ENCODE data around the gene KHDRBS2.

Gene KHDRBS2

GRCh38 chr6:61675734-61676133 is 610.3 kb downstream of the KHDRBS2 start:
- no peak overlapping the region for H3K4me3 ChIP-seq (replicated peaks; ENCODE audit: insufficient read depth, low read length)
- H3K27me3 ChIP-seq (ENCODE audit: insufficient read depth, poor library complexity, severe bottlenecking) = no peaks in the 10 kb centered on the region
- TF ChIP-seq, protein P1, sequence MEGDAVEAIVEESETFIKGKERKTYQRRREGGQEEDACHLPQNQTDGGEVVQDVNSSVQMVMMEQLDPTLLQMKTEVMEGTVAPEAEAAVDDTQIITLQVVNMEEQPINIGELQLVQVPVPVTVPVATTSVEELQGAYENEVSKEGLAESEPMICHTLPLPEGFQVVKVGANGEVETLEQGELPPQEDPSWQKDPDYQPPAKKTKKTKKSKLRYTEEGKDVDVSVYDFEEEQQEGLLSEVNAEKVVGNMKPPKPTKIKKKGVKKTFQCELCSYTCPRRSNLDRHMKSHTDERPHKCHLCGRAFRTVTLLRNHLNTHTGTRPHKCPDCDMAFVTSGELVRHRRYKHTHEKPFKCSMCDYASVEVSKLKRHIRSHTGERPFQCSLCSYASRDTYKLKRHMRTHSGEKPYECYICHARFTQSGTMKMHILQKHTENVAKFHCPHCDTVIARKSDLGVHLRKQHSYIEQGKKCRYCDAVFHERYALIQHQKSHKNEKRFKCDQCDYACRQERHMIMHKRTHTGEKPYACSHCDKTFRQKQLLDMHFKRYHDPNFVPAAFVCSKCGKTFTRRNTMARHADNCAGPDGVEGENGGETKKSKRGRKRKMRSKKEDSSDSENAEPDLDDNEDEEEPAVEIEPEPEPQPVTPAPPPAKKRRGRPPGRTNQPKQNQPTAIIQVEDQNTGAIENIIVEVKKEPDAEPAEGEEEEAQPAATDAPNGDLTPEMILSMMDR (IDR thresholded peaks at IDR 0.05; ENCODE audit: insufficient read depth, low read length) = no peak
- TF ChIP-seq POLR2AphosphoS5 (IDR thresholded peaks at IDR 0.05; ENCODE audit: low read depth) = no peak
- TF ChIP-seq REST (IDR thresholded peaks at IDR 0.05; ENCODE audit: insufficient replicate concordance, low read depth) = no peak
- TF ChIP-seq SPI1 (IDR thresholded peaks at IDR 0.05; ENCODE audit: borderline replicate concordance, low read depth) = no peak
- DNase-seq (ENCODE audit: low read depth in 1 of 2, low spot score in 1 of 2) = no peak
- no peak overlapping the region for H3K27ac ChIP-seq (replicated peaks)

DNA sequence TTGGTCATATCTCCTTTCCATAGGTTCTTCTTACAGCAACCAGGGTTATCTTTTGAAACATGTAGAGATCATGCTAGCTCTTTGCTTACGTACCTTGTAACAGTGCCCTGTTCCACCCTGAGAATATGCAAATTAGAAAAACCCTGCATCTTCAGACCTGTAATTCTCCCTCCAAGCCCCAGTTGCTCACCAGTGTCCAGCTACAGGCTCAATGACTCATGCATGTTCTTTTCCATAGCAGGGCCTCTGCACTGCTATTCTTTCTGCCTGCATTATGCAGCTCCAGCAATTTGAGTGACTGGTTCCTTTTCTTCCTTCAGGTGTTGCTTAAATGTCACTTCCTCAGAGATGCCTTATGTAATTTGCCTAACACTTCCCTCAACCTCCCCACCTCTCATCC is 636.2 kb downstream of the KHDRBS2 start:
- Histone ChIP-seq H3K4me3 (replicated peaks; ENCODE audit: insufficient read depth, low read length) (no peak overlapping the region), H3K27me3 (ENCODE audit: insufficient read depth, poor library complexity, severe bottlenecking) (no peaks in the 10 kb centered on the region), H3K27ac (replicated peaks) (no peak overlapping the region)
- DNase-seq (ENCODE audit: low read depth in 1 of 2, low spot score in 1 of 2) = no peak
- no peak for TF ChIP-seq GABPA (IDR thresholded peaks at IDR 0.05; ENCODE audit: low read depth)
- TF ChIP-seq SPI1 (IDR thresholded peaks at IDR 0.05; ENCODE audit: borderline replicate concordance, low read depth) = no peak
- no peak for TF ChIP-seq REST (IDR thresholded peaks at IDR 0.05; ENCODE audit: insufficient replicate concordance, low read depth)
- TF ChIP-seq, protein P1 (IDR thresholded peaks at IDR 0.05; ENCODE audit: insufficient read depth, low read length) = no peak
- no peak for TF ChIP-seq POLR2AphosphoS5 (IDR thresholded peaks at IDR 0.05; ENCODE audit: low read depth)

DNA sequence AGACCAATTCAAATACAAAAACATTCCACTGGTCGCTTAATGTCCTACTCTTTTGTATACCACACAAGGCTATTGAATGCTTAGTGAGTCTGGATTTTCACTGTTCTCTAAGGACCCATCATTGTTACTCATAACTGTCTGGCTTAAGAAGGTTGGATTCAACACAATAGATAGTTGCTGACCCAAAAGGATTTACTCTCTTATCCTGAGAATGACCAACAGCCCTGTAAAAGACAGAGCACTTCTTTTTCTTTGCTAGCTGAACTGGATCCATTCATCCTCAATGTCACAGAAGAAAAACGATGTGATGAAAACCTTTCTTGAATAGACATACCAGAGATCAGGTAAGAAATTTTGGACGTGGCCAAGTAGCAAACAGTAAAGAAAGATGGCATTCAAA is 645.6 kb downstream of the KHDRBS2 start:
- no peak for DNase-seq (ENCODE audit: low read depth in 1 of 2, low spot score in 1 of 2)
- no peaks in the 10 kb centered on the region for H3K27me3 ChIP-seq (ENCODE audit: insufficient read depth, poor library complexity, severe bottlenecking)
- H3K4me3 ChIP-seq (replicated peaks; ENCODE audit: insufficient read depth, low read length) = no peak overlapping the region
- TF ChIP-seq REST (IDR thresholded peaks at IDR 0.05; ENCODE audit: insufficient replicate concordance, low read depth) (no peak), SPI1 (IDR thresholded peaks at IDR 0.05; ENCODE audit: borderline replicate concordance, low read depth) (no peak), POLR2AphosphoS5 (IDR thresholded peaks at IDR 0.05; ENCODE audit: low read depth) (no peak), GABPA (IDR thresholded peaks at IDR 0.05; ENCODE audit: low read depth) (no peak)
- TF ChIP-seq, protein P1 (IDR thresholded peaks at IDR 0.05; ENCODE audit: insufficient read depth, low read length) = no peak
- H3K27ac ChIP-seq (replicated peaks) = no peak overlapping the region
